HG03066 (cell line): ENCODE data around the gene SCN5A.

ENCODE experiments used
- ATAC-seq: cut with Tn5 transposase; IDR thresholded peaks from one replicate; pipeline ENCODE4 v1.9.1; 2021; ENCODE audit warnings: low read depth; ENCODE audit not compliant: unreplicated experiment

SCN5A gene

DNA sequence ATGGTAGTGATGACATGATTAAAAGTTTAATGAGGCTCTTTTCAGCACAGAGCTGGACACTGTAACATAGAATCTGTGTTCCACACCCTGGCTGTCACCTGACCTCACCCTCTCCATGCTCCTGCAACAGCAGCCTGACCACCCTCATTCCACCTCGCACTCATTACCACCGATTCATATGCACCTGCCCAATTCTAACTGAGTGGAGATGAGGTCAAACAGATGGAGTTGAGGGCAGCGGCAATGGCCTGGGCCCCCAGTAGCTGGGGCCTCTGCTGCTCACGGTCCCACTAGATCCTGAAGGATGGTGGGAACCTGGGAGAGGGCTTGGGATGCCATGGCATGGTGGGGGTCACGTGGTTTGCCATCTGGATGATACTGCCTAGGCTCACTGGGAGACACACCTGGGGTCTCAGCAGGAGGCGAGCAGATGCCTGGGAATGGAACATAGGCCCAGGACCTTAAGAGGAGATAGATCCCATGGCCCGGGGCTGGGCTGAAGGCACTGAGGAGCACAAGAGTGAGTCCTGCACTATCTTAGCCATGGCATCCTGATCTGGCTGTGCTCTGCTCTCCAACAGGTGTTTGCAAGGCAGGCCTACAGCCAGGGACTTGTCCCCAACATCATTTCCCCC, 1.3 kb downstream of the SCN5A start:
- no peak for ATAC-seq

DNA sequence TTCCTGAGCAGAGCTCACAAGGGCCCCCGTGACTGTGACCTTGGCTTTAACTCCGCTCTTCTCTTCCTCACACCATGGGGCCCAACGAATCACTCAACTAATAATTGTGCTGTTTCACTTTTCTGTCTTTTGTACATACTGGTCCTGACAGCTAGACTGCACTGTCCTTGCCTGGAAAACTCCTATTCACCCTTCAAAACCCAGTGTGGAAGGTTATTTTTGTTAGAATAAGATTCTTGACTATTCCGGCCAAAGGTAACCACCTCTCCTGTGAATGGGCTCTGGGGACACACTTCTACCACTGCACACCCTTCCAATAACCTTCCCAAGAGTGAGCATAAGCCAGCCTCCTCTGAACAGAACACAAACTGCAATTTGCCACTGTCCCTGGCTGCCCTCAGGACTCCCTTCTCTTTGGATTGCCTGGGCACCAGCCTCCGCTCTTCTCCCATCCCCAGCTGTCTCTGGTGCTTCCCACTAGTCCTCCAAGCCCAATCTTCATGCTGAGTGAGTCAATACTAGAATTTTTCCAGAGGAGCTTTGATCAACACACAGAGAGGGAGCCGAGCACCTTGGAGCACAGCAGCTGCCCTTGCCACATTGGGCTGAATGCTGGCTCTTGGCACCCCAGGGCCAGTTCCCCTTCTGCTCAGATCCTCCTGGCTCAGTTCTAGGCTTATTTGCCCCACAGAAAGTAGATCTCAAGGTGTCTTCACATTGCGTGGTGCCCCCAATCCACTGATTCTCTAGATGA, 2.1 kb downstream of the SCN5A start:
- ATAC-seq = no peak

DNA sequence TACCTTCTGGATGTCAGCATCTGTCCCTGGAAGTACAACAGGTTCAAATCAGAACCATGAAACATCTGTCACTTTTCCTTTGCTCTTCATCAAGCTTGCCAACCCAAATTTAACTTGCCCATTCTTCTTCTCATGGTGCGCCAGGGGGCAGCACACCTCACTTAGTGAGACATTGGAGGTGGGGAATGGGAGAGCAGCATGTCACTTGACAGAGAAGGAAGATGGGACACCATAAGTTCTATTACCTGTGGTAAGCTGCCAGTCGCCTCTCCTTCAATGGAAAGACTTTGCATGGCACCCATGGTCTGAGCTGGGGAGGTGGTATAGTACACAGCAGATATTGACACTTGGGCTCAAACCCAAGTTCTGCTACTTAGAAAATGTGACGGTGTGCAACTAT, 2.9 kb downstream of the SCN5A start:
- no peak for ATAC-seq

DNA sequence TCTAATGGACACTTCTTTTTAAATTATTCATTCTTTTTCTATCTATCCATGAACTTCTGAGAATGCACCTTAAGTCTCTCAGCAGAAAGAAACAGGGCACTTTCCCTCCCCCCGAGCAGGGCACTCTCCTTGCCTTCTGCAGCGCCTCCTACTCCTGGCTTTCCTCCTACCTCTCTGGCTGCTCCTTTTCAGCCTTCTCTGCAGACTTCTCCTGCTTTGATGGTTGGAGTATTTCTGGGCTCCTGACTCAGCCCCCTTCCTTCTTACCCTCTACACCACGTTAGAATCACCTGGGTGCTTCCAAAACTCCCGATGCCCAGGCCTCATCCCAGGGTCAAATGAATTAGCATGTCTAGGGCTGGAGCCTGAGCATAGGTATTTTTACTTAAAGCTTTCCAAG, 3.4 kb downstream of the SCN5A start:
- ATAC-seq = no peak

DNA sequence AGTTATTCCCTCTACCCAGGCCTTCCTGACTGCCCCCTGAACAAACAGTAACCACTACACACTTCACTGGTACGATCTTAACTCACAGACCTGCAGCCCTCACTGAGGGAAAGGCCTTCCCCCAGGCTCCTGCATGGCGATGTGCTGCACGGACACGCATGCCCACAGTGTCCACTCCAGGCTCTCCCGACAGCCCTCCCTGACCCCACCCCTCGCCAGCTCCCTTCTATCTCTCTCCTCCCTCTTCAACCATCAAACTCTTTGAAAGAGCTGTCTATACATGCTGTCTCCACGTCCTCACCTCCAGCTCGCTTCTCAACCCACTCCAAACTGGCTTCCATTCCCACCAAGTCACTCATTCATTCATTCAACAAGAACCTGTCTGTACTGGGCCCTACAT, 3.9 kb downstream of the SCN5A start:
- no peak for ATAC-seq

DNA sequence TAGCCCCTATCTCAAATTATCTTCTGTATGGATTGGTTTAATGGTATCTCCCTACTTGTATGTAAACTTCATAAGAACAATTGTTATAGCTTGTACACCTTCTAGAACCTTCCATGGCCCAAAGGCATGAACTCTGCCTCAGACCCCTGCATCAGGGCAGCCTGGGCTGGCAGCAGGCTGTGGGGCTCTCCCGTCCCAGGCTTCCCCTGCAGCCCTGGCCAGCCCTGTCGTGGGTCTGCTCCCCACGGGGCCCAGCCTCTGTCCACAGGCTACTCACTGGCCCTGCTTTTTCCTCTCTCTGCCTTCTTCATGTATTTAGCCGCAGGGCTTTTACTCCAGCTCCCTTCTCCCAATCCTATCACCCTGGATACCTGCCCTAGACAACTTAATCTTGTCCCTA, 4.4 kb downstream of the SCN5A start:
- ATAC-seq = no peak

DNA sequence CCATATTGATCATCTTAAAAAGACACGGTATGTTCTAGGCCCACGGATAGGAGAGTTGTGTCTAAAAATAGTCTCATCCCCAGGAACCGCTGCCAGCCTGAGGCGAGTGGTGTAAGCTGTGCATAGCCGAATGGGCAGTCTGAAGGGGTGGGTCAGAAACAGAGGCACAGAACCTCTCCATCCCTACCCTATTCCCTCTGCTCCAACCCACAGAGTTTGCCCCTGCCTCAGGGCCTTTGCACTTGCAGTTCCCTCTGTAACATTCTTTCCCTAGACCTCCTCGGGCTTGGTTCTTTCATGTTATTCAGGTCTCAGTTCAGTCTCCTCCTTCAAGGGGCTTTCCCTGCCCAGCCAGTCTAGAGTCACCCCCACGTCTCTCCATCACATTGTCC, 4.8 kb downstream of the SCN5A start:
- ATAC-seq = no peak

DNA sequence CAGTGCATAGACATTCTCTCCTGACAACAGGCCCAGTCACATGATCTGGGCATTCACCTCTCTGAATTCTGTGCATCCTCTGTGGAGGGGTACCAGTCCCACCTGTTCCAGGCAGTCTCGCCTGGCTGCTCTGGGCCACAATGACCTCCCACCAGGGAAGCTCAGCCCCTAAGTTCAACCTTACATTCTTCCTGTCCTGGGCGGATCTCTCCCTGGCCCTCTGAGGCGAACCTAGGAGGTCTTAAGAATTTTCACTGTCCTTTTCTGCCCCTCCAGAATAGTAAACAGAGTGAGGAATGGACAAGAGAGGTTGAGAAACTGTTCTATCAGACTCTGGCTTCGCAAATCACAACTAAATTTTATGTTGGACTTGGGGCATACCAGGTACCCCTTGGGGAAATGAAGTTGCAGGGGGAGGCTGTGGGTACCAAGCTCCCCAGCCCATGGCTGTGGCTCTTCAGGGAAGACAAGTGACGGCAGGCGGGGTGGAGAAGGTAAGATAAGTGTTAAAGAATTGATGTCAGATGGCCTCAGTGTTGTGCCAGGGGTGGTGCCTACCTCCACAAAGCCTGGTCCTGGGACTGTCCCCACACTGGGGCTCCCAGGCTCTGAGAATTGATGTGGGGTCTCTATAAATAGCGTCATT, 5.3 kb downstream of the SCN5A start:
- ATAC-seq = no peak

DNA sequence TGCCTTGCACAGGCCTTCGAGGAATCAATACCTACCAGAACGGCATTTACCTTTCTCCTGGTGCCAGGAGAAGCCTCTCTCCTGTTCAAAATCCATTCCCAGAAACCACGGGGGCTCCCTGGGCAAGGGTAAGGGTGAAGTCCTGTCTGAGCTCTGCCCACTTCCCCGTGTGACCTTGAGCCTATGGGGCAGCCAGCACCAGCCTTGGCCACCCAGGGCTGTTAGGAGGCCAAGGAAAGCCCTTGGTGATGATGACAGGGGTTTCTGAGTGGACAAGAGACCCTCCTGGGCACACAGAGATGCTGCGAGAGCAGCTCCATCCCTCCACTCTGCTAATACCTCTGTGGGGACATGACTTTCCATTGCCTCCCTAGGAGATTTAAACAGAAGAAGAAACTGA, 5.9 kb downstream of the SCN5A start:
- no peak for ATAC-seq

DNA sequence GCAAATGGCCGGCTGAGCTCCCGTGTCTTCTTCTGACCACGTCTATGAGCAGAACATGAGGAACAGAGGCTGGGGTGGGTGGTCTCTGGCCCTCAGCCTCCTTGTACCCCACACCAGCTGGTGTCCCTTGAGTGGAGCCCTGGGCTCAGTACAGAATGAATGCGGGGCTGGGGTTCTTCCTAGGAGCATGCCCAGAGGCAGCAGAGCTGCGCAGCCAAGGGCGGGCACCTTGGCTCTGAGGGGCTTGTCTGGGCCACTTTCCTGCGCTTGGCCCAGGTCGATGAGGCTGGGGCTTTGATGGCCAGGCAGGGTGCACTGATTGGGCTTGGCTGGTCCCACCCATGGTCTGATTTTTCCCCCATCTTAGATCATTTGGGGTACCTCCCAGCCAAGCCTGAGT, 6.4 kb downstream of the SCN5A start:
- ATAC-seq = no peak

DNA sequence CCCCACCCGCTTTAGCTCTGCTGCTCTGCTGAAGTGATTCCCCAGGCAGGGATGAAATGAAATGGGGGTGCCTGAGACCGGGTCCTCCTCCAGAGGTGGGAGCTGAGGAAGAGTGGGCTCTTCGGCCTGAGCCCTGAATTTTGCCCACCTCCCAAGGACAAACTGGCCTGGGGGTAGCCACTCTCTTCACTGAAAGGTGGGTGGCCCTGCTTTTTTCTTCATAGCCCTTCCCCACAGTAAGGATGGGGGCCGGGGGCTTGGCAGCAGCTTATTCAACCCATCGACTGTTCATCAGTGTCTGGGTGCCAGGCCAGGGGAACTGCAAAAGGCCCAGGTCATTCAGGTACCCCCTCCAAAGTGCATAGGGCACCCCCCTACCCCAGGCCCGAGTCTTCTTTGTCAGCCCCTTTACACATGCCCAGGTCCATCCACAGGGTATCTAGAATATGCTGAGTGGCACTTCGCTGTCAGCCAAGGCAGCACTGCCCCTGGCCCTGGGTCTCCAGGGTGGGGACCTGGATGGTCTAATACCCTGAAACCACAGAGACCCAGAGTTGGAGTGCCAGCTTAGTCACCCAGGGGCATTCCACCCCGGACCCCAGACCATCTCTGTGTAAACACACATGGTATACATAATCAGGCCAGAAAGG, 7.9 kb downstream of the SCN5A start:
- no peak for ATAC-seq

DNA sequence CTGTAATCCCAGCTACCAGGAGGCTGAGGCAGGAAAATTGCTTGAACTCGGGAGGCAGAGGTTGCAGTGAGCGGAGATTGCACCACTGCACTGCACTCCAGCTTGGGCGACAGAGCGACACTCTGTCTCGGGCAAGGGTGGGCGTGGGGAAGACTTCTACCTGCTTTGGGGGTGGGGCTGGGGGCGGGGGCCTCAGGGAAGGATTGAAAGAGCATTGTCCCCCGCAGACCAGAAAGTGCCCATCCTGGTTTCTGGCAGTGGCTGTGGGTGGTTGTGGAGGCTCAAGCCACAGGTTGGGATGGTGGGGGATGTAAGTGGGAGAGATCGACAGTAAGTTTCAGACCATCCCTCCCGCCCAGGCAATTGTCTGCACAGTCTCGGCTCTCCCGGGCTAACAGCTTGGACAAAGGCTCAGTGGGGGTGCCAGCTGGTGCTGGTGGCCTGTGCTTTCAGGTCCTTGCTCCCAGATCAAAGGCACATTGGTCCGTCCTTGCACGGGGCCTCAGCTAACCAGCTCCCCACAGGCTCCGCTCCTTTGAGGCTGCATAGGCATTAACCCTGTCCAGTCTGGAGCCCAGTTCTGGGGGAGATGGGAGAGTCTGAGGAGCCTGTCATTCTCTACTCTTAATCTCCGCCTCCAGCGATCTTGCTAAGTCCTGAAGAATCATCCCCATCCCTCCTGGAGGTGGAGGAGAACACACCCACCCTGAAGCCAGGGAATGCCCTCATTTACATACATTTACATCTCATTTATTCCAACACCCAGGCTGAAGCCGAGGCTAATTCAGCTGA, 8.6 kb downstream of the SCN5A start:
- no peak for ATAC-seq

DNA sequence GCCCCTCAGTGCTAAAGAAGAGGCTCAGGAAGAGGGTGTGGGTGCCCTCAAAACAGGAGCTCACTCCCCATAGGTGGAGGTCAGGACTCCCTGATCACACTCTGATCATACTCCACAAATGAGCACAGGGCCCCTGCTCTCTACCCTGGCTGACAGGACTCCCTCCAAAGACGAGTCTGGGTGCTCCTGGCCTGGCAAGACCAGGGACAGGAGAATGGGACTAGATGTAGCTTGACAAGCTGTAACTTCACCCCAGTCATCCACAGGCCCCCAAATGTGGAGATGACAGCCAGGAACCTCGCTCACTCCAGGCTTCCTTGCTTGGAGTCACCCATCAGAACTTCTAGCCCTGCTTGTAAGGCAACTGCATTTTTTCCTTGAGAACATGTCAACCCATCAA, 11.1 kb downstream of the SCN5A start:
- no peak for ATAC-seq

DNA sequence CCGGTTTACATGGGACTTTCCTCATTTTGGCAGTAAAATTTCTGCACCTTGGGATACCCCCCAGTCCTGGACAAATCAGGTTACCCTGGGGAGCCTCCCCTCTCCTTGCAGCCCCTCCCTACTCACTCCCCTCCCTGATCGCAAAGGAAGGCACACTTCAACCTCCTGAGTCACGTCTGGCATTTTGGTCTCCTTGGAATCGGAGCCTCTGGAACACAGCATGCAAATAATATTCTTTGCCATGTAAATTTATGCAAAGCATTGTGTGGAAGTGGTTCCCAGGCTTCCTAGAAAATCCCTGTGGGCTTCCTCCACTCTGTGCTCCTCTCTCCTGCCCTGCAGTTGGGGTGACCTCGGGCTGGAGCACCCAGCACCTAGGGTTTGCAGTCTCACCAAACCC, 11.6 kb downstream of the SCN5A start:
- ATAC-seq = no peak

DNA sequence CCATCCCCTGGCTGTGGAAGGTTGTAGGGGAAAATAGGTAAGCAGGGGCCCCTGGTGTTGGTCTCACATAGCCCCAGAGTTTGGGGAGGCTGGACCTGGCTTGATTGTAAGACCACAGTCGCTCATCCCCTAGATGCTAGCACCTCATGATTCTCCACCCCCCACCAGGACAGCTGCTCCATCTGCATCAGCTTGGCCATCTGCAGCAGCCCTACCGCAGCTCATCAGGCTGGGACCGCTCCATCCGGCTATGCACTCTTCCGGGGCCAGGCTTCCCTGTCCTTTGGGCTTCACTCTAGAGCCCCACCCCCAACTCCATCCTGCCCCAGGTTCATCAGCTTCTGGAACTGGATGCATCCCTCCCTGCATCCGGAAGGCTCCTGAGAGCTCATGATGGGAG, 12.6 kb downstream of the SCN5A start:
- ATAC-seq = no peak

DNA sequence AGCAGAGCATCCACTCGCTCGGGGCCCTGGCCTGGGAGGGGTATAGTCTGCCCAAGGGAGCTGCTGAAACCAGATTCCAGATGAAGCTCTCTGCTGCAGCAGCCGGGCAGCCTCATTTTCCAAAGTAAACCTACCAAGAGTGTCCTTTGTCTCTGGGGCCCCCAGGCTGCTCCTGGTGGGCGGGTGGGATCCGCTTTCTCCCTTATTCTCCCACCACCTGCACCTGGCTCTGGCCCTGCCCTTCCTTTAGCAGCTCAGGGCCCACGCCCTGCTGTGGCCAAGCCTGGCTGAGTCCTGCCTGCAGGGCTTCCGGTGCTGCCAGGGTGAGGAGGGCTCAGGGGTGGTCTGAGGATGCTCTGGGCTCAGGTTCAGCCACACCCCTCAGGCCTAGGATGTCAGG, 13.0 kb downstream of the SCN5A start:
- ATAC-seq = no peak

DNA sequence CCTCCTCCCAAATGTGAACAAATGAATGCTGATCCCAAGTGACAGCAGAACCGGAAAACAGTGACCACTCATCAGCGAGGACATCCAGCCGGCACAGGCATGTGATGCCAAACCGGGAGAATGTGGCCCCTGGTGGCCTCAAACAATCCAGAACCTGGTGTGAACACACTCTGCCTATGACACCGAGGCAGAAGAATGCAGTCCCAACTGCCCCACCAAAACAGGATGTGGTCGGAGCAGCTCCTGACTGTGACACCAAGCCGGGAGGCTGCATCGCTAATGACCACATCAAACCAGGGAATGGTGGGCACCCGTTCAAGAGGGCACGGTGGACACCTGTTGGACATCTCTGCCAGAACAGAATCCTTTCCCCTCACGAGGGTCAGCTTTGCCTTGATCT, 15.4 kb downstream of the SCN5A start:
- no peak for ATAC-seq

DNA sequence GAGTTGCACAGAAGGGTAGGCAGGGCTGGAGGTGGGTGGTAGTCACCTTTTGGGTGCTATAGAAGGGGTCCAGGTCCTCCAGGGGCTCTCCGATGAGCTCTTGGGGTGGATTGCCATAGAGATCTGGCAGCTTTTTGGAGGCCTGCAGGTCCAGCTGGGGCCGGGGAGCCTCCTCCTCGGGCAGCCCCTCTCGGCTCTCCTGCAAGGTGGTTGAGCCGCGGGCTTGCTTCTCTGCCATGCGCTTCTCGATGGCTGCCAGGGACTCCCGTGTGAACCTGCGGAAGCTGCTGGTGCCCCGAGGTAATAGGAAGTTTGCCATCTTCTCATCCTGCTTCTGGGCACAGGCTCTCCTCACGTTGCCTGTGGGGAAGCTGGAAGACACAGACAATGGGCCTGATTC, 16.5 kb downstream of the SCN5A start:
- no peak for ATAC-seq

DNA sequence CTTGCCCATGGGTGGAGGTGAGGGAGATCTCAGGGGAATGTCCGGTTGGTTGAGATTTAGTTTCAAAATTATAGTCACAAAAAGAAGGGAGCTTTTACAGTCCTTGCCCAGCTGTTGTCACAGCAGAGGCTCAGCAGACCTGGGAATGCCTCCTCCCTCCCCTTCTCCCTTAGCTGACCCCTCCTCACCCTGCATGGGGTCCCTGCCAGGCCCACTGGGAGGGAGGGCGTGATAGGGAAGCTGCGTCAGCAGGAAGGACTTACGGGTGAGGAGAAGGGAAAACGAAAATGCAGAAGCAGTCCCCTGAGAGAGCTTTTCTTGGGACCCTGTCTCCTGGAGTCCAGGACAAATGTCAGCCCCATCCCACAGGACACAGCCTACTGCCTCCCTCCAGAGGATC, 18.9 kb downstream of the SCN5A start:
- no peak for ATAC-seq

DNA sequence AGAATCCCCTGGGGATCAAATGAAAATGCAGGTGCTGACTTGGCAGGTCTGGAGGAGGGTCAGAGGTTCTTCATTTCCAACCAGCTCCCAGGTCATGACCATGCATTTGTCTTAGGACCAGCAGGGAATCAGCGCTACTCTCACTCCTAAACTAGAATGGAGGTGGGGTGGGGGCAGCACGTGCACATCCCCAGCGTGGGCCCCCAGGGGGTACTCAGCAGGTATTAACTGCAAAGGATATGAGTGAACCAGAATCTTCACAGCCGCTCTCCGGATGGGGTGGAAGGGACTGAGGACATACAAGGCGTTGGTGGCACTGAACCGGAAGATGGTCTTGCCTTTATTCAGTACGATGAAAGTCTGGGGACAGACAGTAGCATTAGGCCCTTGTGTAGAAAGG, 19.4 kb downstream of the SCN5A start:
- ATAC-seq = no peak

DNA sequence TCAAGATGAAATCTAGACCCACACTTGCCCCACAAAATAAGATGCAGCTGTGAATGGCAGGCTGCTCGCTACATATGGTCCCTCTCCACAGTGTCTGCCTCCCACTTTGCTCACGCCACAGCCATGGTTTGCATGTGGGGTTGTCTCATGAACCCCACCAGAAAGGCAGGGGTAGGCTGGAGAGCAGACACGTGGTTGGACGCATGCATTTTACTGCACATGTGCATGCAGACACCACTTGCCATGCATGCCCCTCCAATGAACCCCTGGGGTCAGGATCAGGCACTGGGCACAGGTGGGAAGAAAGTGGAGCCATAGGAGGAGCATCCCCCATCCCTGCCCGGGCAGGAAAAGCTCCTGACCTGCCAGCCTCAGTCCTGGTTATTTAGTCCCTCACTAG, 20.7 kb downstream of the SCN5A start:
- no peak for ATAC-seq
